H1 (cell line): ENCODE results near the gene GJC3. TPM values are rescaled to one million over a fixed set of nuclear protein-coding genes. Genes with fewer than 3 reads are reported as not detected.

ENCODE experiments used
- CTCF ChIA-PET: fragments of 300-600 bp; sonication (Branson Sonifier 250); formaldehyde crosslinking; loops from one replicate; lab custom pipeline; 2021; ENCODE audit not compliant: partially characterized antibody; lab: Charles Lee
- POLR2A ChIA-PET: fragments of 300-600 bp; sonication (Branson Sonifier 250); formaldehyde crosslinking; loops from one replicate; lab custom pipeline; 2021; ENCODE audit warnings: inconsistent platforms; ENCODE audit not compliant: partially characterized antibody; lab: Charles Lee
- DNase-seq, 2 experiments: peaks; one replicate each; pipeline versions ENCODE4 v3.0.0 to v3.0.0-alpha.2; 2010 to 2022; ENCODE audit warnings: low spot score in 2 of 2, low read depth in 1 of 2, mixed read lengths in 1 of 2
- FAIRE-seq: peaks from 2 replicates; lab custom pipeline; 2011; peaks lifted over from hg19 to GRCh38; lab: Jason Lieb, UNC
- H2AFZ ChIP-seq: 2 replicates; pipeline ENCODE4 v1.8.1; 2012; ENCODE audit warnings: low read length, inconsistent platforms
- H2AK5ac ChIP-seq: 2 replicates; pipeline ENCODE4 v1.6.1; 2013; ENCODE audit warnings: low read depth, low read length
- H2BK120ac ChIP-seq: replicated peaks from 2 replicates; pipeline ENCODE3; 2013; ENCODE audit warnings: low read depth, low read length, inconsistent platforms
- H2BK12ac ChIP-seq: 2 replicates; pipeline ENCODE4 v1.6.1; 2013; ENCODE audit warnings: low read depth, low read length
- H2BK15ac ChIP-seq: 2 replicates; pipeline ENCODE4 v1.6.1; 2013; ENCODE audit warnings: low read length
- H2BK20ac ChIP-seq: 2 replicates; pipeline ENCODE4 v1.6.1; 2013; ENCODE audit warnings: low read length
- H2BK5ac ChIP-seq: 2 replicates; pipeline ENCODE4 v1.6.1; 2013; ENCODE audit warnings: low read depth, low read length
- H3K14ac ChIP-seq: 2 replicates; pipeline ENCODE4 v1.6.1; 2013; ENCODE audit warnings: inconsistent platforms; ENCODE audit not compliant: insufficient read length
- H3K18ac ChIP-seq: 2 replicates; pipeline ENCODE4 v1.6.1; 2013; ENCODE audit warnings: low read length; ENCODE audit errors: extremely low read depth
- H3K23ac ChIP-seq: 2 replicates; pipeline ENCODE4 v1.6.1; 2013; ENCODE audit warnings: inconsistent platforms; ENCODE audit not compliant: insufficient read length
- H3K23me2 ChIP-seq: 2 replicates; pipeline ENCODE4 v1.6.1; 2013; ENCODE audit warnings: low read depth, low read length
- H3K27ac ChIP-seq: 2 replicates; pipeline ENCODE4 v1.6.1; 2011; ENCODE audit warnings: low read depth, low read length, inconsistent platforms
- H3K27me3 ChIP-seq, 4 experiments: replicated peaks in 1 of 4; 1 replicate in 1 of 4; 2 replicates in 3 of 4; pipeline versions ENCODE4 v1.6.1 to v1.8.1; 2011 to 2013; ENCODE audit warnings: low read length in 3 of 4, mild to moderate bottlenecking in 3 of 4, inconsistent platforms in 2 of 4, mixed read lengths in 2 of 4, moderate library complexity in 1 of 4; ENCODE audit not compliant: control insufficient read depth in 3 of 4, insufficient read depth in 3 of 4; ENCODE audit errors: extremely low read depth in 1 of 4
- H3K36me3 ChIP-seq, 4 experiments: 2 replicates each; pipeline versions ENCODE4 v1.6.1 to v1.8.1; 2011 to 2013; ENCODE audit warnings: mild to moderate bottlenecking in 4 of 4, low read length in 3 of 4, moderate library complexity in 2 of 4, control low read depth in 1 of 4, inconsistent platforms in 1 of 4; ENCODE audit not compliant: insufficient read depth in 4 of 4, control insufficient read depth in 2 of 4
- H3K4ac ChIP-seq: replicated peaks from 2 replicates; pipeline ENCODE3; 2013; ENCODE audit warnings: low read length, low read depth, mixed read lengths, inconsistent platforms; ENCODE audit not compliant: insufficient read length
- H3K4me1 ChIP-seq, 4 experiments: replicated peaks in 1 of 4; 1 replicate in 1 of 4; 2 replicates in 3 of 4; pipeline versions ENCODE4 v1.6.1 to v1.8.1; 2011 to 2013; ENCODE audit warnings: low read length in 3 of 4, inconsistent platforms in 2 of 4, mixed read lengths in 1 of 4; ENCODE audit not compliant: insufficient read depth in 4 of 4, control insufficient read depth in 3 of 4
- H3K4me2 ChIP-seq, 2 experiments: 2 replicates each; pipeline versions ENCODE4 v1.6.1 to v1.8.1; 2011 to 2013; ENCODE audit warnings: low read depth in 2 of 2, low read length in 2 of 2, control low read depth in 1 of 2, inconsistent platforms in 1 of 2, mild to moderate bottlenecking in 1 of 2; ENCODE audit not compliant: insufficient read depth in 1 of 2
- H3K4me3 ChIP-seq, 4 experiments: fragments of 200-600, 300-600 bp in 1 of 4; sonication (generic), shearing (Covaris generic), sonication (Bioruptor Twin) in 1 of 4; 2 replicates each; pipeline versions ENCODE4 v1.5.1 to v1.8.1; 2011 to 2016; ENCODE audit warnings: low read length in 4 of 4, low read depth in 3 of 4, control low read depth in 2 of 4, inconsistent platforms in 2 of 4, mild to moderate bottlenecking in 2 of 4, mixed read lengths in 1 of 4, moderate library complexity in 1 of 4; ENCODE audit not compliant: insufficient read depth in 2 of 4; ENCODE audit errors: extremely low read depth in 1 of 4
- H3K56ac ChIP-seq: replicated peaks from 2 replicates; pipeline ENCODE3; 2013; ENCODE audit warnings: low read depth, mild to moderate bottlenecking, mixed read lengths, low read length, inconsistent platforms; ENCODE audit not compliant: insufficient read length
- H3K79me1 ChIP-seq: 2 replicates; pipeline ENCODE4 v1.6.1; 2013; ENCODE audit warnings: low read depth, low read length, control low read depth
- H3K79me2 ChIP-seq, 2 experiments: 2 replicates each; pipeline versions ENCODE4 v1.6.1 to v1.8.1; 2012 to 2013; ENCODE audit warnings: low read length in 2 of 2, mild to moderate bottlenecking in 2 of 2, inconsistent platforms in 1 of 2; ENCODE audit not compliant: insufficient read depth in 2 of 2, control insufficient read depth in 1 of 2
- H3K9ac ChIP-seq, 4 experiments: replicated peaks in 1 of 4; 1 replicate in 1 of 4; 2 replicates in 3 of 4; pipeline versions ENCODE4 v1.6.1 to v1.8.1; 2011 to 2013; ENCODE audit warnings: low read depth in 3 of 4, low read length in 3 of 4, control low read depth in 2 of 4, mild to moderate bottlenecking in 2 of 4, moderate library complexity in 2 of 4, inconsistent platforms in 1 of 4; ENCODE audit errors: extremely low read depth in 1 of 4
- H3K9me3 ChIP-seq, 2 experiments: 2 replicates each; pipeline versions ENCODE4 v1.6.1 to v1.8.1; 2012 to 2013; ENCODE audit warnings: mild to moderate bottlenecking in 2 of 2, moderate library complexity in 2 of 2, control low read depth in 1 of 2, inconsistent platforms in 1 of 2, low read depth in 1 of 2, low read length in 1 of 2, mixed read lengths in 1 of 2; ENCODE audit not compliant: insufficient read depth in 2 of 2
- H4K20me1 ChIP-seq, 2 experiments: replicated peaks in 1 of 2; 2 replicates each; pipeline versions ENCODE3 to v1.8.1; 2011 to 2013; ENCODE audit warnings: inconsistent platforms in 2 of 2, low read length in 2 of 2, mild to moderate bottlenecking in 1 of 2; ENCODE audit not compliant: insufficient read depth in 2 of 2, control insufficient read depth in 1 of 2
- H4K5ac ChIP-seq: 2 replicates; pipeline ENCODE4 v1.6.1; 2013; ENCODE audit warnings: low read length, low read depth, mixed read lengths, inconsistent platforms; ENCODE audit not compliant: insufficient read length
- H4K8ac ChIP-seq: 2 replicates; pipeline ENCODE4 v1.8.0; 2013; ENCODE audit warnings: mild to moderate bottlenecking, moderate library complexity, low read length, inconsistent platforms; ENCODE audit not compliant: insufficient read depth; ENCODE audit errors: extremely low read depth
- H4K91ac ChIP-seq: replicated peaks from 2 replicates; pipeline ENCODE3; 2013; ENCODE audit warnings: low read length, mixed read lengths, inconsistent platforms; ENCODE audit not compliant: insufficient read length
- CHD2 ChIP-seq: IDR thresholded peaks from 2 replicates; pipeline ENCODE4 v1.6.1; 2012; ENCODE audit warnings: low read length, improper control_type of control experiment
- CTBP2 ChIP-seq: IDR thresholded peaks from 2 replicates; pipeline ENCODE4 v1.7.0; 2011; ENCODE audit warnings: borderline replicate concordance, mild to moderate bottlenecking, moderate library complexity, mixed read lengths, low read length; ENCODE audit not compliant: insufficient read depth, insufficient read length
- CTCF ChIP-seq, 3 experiments: IDR thresholded peaks; 1 replicate in 2 of 3; 2 replicates in 1 of 3; pipeline versions ENCODE4 v1.5.1 to v1.6.1; 2011; ENCODE audit warnings: low read length in 3 of 3, mild to moderate bottlenecking in 3 of 3, inconsistent platforms in 2 of 3, low read depth in 1 of 3, moderate library complexity in 1 of 3; ENCODE audit not compliant: insufficient read depth in 1 of 3; ENCODE audit errors: control extremely low read depth in 1 of 3
- EGR1 ChIP-seq: IDR thresholded peaks from 2 replicates; pipeline ENCODE4 v1.6.1; 2011; ENCODE audit warnings: low read depth, low read length, borderline replicate concordance
- FOSL1 ChIP-seq: IDR thresholded peaks from 2 replicates; pipeline ENCODE4 v1.6.1; 2011; ENCODE audit warnings: mild to moderate bottlenecking, low read depth, low read length, moderate library complexity; ENCODE audit not compliant: insufficient read depth
- KDM4A ChIP-seq: IDR thresholded peaks from one replicate; pipeline ENCODE4 v1.7.1; 2012; ENCODE audit warnings: low read depth, mild to moderate bottlenecking, moderate library complexity, low read length, inconsistent platforms; ENCODE audit not compliant: severe bottlenecking
- RAD21 ChIP-seq, 2 experiments: IDR thresholded peaks in 1 of 2; conservative IDR thresholded peaks in 1 of 2; 2 replicates each; pipeline ENCODE4 v1.6.1; 2011; ENCODE audit warnings: low read depth in 2 of 2, low read length in 2 of 2, improper control_type of control experiment in 1 of 2, inconsistent platforms in 1 of 2, mild to moderate bottlenecking in 1 of 2, moderate library complexity in 1 of 2
- RNF2 ChIP-seq: fragments of 200-900, 300-1000 bp; sonication (generic); IDR thresholded peaks from 2 replicates; pipeline ENCODE4 v1.7.1; 2016; ENCODE audit warnings: borderline replicate concordance, low read depth, mild to moderate bottlenecking, antibody characterized with exemption, low read length; ENCODE audit not compliant: poor library complexity, severe bottlenecking; ENCODE audit errors: missing control alignments
- RXRA ChIP-seq: IDR thresholded peaks from 2 replicates; pipeline ENCODE4 v1.6.1; 2011; ENCODE audit warnings: low read depth, mild to moderate bottlenecking, low read length, moderate library complexity; ENCODE audit not compliant: insufficient read depth
- SAP30 ChIP-seq: fragments of 300-600 bp; sonication (generic); IDR thresholded peaks from 2 replicates; pipeline ENCODE4 v1.7.1; 2012; ENCODE audit warnings: low read length, moderate library complexity, mild to moderate bottlenecking, inconsistent platforms; ENCODE audit not compliant: insufficient read depth, insufficient replicate concordance
- WGBS, 2 experiments: shearing (Covaris generic) in 1 of 2; methylation state at CpG; one replicate each; pipeline versions ENCODE4 v1.1.6 to v1.1.7; 2013 to 2015; ENCODE audit warnings: low lambda C conversion rate in 2 of 2, mixed read lengths in 2 of 2, inconsistent platforms in 1 of 2, low coverage in 1 of 2, missing lambda C conversion rate in 1 of 2; ENCODE audit not compliant: insufficient replicate concordance in 2 of 2, insufficient coverage in 1 of 2, insufficient read length in 1 of 2; ENCODE audit errors: extremely low coverage in 1 of 2, missing lambda C conversion rate in 1 of 2; 5-methylcytosine and 5-hydroxymethylcytosine counted together
- polyA plus RNA-seq, 7 experiments: library from polyadenylated mRNA; depleted of rRNA in 3 of 7; stranded (reverse) in 5 of 7; unstranded in 2 of 7; fragments of >200 nt in 5 of 7; fragments of 200-250 nt in 2 of 7; gene quantifications; 1 replicate in 5 of 7; 2 replicates in 1 of 7; 4 replicates in 1 of 7; pipeline versions ENCODE4 v1.2.1 to v1.2.3, GENCODE V29; 2011 to 2013; ENCODE audit warnings: missing spikeins in 2 of 7, mixed read lengths in 2 of 7
- total RNA-seq: library from RNA; stranded (reverse); fragmentation: NEBNext Ultra II Directional; extraction: Animal tissue kit (Norgen Biotek cat#: 25700); gene quantifications from 2 replicates; pipeline ENCODE4 v1.2.1, GENCODE V29; 2021

Gene GJC3
- total and polyA plus RNA-seq, 2 of the 8 experiments (the other 6 are each of a cell fraction or from before 2014, with no cell fraction given) = 2.7 to 3.0 TPM

GRCh38 chr7:99898836-99899235 lies 30.6 kb downstream of the GJC3 start:
- Histone ChIP-seq H3K9ac (no peak overlapping the region), H2BK15ac (no peak overlapping the region), H2BK5ac (no peak overlapping the region), H4K5ac (no peak overlapping the region), H4K8ac (no peak overlapping the region), H3K4me2 (no peak overlapping the region), H3K27me3 (no peaks in the 10 kb centered on the region), H2AK5ac (no peak overlapping the region), H4K20me1 (no peaks in the 10 kb centered on the region), H3K79me1 (no peaks in the 10 kb centered on the region), H3K23me2 (no peaks in the 10 kb centered on the region), H3K36me3 (no peaks in the 10 kb centered on the region; a peak in 1 of 8 replicates), H3K56ac (no peak overlapping the region), H2BK120ac (no peak overlapping the region), H3K18ac (no peak overlapping the region), H4K91ac (no peak overlapping the region), H2BK20ac (no peak overlapping the region), H3K14ac (no peak overlapping the region), H3K27ac (no peak overlapping the region), H3K23ac (no peak overlapping the region), H2AFZ (no peak overlapping the region), H3K4me3 (no peak overlapping the region), H3K4ac (no peak overlapping the region), H3K79me2 (no peaks in the 10 kb centered on the region), H3K4me1 (no peaks in the 10 kb centered on the region), H3K9me3 (no peaks in the 10 kb centered on the region), H2BK12ac (no peak overlapping the region)
- ChIA-PET POLR2A (no interaction called here), CTCF (interaction anchor here (1.2 kb wide), 1 partner anchor 91 kb away, joined by 4 read pairs; no protein-coding TSS in a partner anchor)
- WGBS, 2 experiments = 96% methylated on average over 3 of the region's 3 CpGs; no CpG with 5 or more reads in 1 of the 2 experiments
- DNase-seq (no peak), FAIRE-seq (no peak)
- TF ChIP-seq RAD21 (IDR thresholded peaks at IDR 0.05 in 1 of 2, conservative IDR thresholded peaks at IDR 0.05 in 1 of 2; ENCODE audit: low read depth in 2 of 2, low read length in 2 of 2) (no peak), CTCF (IDR thresholded peaks at IDR 0.05; ENCODE audit: control extremely low read depth in 1 of 3, insufficient read depth in 1 of 3, low read depth in 1 of 3, low read length in 3 of 3) (no peak), CTBP2 (no peak), RNF2 (no peak), FOSL1 (no peak), KDM4A (no peak), SAP30 (no peak), EGR1 (no peak), CHD2 (no peak), RXRA (no peak)
